NCI-H146 (cell line): ENCODE measurements around the gene FRG2.
"Not testable (repeated sequence)": the region's sequence is repeated elsewhere in the genome, so short reads cannot be mapped to it uniquely, and the experiment has no call there.

Experiments
- DNase-seq: peaks from one replicate; lab custom pipeline; 2025; lab: John Stamatoyannopoulos, UW

Gene FRG2

DNA sequence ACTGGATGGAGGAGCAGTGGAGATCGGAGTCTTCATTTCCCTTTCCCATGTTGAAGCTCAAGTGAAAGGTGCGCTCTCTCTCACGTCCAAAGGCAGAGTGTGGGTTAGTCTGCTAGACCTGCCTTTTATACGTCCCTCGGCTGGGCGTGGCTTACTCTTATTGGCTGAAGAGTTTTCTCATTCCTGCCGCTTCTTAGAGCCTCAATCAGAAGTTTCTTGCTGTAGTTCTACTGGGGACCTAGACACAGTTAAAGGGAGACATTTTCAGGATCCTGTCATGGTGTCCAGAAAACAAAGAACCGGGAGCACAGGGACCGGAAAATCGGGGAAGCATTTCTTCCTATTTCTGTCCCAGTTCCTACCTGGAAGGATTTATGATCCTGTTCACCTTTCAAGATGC lies at the start of gene FRG2:
FRG2 (minus strand) TSS at position 101 of the 400 bp plus-strand sequence; CDS start at position 49, 52 bp downstream.
- DNase-seq, result not testable (repeated sequence)

DNA sequence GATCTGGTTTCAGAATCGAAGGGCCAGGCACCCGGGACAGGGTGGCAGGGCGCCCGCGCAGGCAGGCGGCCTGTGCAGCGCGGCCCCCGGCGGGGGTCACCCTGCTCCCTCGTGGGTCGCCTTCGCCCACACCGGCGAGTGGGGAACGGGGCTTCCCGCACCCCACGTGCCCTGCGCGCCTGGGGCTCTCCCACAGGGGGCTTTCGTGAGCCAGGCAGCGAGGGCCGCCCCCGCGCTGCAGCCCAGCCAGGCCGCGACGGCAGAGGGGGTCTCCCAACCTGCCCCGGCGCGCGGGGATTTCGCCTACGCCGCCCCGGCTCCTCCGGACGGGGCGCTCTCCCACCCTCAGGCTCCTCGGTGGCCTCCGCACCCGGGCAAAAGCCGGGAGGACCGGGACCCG lies 41.3 kb upstream of the FRG2 start:
- not testable (repeated sequence) for DNase-seq

- DNase-seq, result not testable (repeated sequence)
These were observed 37.7 kb upstream of the FRG2 start for GRCh38 chr4:190064805-190065204.

DNA sequence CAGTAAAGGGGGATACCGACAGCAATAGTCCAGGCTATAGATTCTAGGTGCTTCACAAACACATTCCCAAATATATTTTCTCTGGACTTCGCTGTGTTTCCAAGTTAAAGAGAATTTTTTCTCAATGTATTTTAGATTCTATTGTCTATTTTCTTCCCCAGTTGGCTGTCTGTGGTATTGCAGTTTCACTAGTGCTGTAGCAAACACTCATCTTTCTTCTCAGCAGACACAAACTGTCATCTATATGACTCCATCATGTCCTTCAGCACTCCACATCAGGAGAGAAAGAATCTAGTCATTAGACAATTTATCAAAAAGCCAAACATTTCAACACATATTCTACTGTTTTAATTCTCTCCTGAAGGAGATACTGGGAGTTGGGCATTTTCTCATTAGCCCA lies 37.3 kb upstream of the FRG2 start, which contains the start of gene DBET:
DBET (plus strand) TSS at position 161 of the 400 bp plus-strand sequence.
- not testable (repeated sequence) for DNase-seq

- not testable (repeated sequence) for DNase-seq
These were observed 31.9 kb upstream of the FRG2 start for GRCh38 chr4:190058997-190059396.

DNA sequence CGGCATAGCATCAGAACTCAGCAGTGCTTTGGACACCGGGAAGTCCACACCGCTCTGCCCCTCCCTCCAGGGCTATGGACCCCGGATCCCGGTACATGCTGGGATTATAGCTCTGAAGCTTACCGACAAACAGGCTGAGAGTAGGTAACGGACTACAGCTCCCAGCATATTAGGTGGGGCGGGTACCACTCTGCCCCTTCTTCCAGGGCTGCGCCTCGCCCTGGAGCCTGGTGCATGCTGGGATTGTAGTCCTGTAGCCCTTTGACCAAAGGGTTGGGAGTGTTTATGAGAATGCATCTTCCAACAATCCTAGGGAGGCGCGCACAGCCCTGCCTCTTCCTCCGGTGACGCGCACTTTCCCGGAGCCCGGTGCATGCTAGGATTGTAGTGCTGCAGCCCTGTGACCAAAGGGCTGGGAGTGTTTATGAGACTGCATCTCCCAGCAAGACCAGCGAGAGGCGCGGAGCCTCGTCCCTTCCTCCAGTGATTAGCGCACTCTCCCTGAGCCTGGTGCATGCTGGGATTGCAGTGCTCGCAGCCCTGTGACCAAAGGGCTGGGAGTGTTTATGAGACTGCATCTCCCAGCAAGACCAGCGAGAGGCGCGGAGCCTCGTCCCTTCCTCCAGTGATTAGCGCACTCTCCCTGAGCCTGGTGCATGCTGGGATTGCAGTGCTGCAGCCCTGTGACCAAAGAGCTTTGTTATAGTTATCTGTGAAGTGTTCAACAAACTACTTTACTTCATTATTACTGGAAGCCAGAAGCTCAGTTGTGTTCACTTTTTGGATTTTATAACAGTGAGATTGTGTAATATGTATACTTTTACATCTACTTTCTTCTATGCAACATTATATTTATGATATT lies 22.6 kb upstream of the FRG2 start:
- DNase-seq, result not testable (repeated sequence)

GRCh38 chr4:190047627-190048026 lies 20.6 kb upstream of the FRG2 start:
- DNase-seq, result not testable (repeated sequence)

- not testable (repeated sequence) for DNase-seq
These were observed 13.8 kb upstream of the FRG2 start for GRCh38 chr4:190040873-190041272.

DNA sequence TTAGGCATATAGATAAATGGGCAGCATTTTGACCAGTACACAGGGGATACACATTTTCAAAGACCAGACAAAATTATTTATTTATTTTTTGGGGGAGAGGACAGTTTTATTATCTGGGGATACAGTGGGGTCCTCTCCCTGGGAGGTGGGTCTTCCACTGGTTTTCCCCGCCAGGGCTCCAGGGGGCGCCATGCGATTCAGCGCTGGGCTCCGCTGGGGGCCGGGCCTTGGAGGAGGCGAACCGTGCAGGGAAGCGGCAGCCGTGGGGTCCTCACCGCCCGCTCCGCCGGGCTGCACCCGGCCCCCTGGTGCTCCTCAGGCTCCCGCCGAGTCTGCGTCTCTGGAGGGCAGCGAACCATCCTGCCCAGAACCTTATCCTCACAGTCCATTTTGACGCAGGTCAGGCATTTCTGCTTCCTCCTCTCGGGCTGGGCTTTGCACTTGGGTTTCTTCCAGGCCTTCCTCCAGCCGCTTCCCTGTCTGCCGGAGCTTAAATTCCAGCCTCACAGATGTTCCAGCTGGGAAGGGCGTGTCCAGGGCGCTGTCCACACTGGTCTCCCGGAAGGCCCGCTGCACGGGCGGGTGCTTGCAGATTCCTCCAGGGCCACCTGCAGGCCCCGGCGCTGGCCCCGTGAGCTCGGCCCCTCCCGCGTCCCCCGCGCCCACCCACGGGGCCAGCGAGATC lies 10.8 kb upstream of the FRG2 start:
- DNase-seq, result not testable (repeated sequence)

- not testable (repeated sequence) for DNase-seq
These were observed 4.2 kb upstream of the FRG2 start for GRCh38 chr4:190031264-190031663.

DNA sequence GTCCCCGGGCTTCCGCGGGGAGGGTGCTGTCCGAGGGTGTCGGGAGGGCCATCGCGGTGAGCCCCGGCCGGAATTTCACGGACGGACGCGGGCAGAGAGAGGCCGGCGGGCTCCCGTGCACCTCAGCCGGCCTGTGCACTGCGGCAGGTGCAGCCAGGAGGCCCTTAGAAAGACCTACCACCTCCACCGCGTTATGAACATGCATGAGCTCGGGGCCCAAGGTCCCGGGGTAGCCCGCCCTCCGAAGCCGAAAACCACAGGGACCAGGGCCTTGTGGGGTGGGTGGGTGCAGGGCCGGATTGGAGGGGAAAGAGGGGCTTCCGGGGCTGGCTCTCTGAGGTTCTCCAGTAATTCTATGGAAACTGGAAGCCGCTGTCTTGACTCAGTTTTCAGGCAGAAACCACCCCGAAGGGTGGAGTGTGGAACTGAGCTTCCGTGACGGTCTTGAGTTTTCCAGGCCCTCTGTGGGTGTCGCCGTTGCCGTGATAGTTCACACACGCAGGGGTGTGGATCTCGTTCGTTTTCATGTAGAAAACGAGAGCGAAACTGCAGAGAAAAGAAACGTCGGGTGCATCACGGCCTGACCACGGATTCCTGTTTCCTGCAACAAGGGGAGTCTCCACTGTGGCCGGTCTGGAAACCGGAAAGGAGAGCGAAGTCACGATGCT lies 4.3 kb downstream of the FRG2 start:
- DNase-seq, result not testable (repeated sequence)

GRCh38 chr4:190021973-190022372 lies 5.1 kb downstream of the FRG2 start:
- DNase-seq, result not testable (repeated sequence)

DNA sequence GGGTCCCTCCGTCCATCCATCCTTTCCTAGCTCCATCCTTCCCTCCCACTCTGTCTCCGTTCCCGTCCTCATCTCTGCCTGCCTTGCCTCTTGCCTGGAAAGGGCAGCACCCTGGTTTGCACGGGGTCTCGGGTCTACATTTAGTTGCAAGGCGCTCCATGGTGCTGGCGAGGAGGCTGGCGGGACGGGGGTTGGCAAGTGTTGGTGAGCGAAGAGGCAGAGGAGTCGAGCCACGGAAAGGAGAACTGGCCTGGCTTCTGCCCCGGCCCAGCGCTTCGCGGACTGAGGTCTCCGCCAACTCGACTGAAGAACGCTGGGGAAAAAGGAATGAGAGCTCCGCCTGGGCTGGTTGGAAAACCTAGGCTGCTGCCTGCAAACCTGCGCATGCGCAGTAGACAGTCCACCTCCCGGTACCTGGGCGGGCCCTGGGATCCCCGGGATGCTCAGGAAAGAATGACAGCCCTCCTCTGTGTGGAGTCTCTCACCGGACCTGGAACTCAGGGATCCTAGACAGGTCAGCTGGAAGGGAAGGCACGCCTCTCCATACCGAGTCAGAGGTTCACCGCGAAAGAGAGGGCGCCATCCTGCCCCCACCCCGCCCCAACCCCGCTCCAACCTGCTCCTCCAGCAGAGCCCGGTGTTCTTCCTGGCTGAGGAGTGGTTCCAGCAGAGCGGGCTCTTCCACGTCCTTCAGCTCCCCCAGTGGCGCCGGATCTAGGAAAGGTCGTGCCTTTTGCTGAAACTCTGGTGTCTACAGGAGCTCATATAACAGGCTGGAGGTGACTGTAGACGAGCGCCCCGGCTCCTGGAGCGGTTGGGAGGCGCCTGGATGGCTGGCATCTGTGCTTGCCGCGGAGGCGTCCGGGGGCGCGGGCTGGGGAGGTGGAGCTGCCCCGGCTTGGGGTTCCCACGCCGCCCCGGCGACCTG lies 6.0 kb downstream of the FRG2 start:
- no peak for DNase-seq

- not testable (repeated sequence) for DNase-seq
These were observed 7.1 kb downstream of the FRG2 start for GRCh38 chr4:190019859-190020463.

- no peak for DNase-seq
These were observed 7.8 kb downstream of the FRG2 start for GRCh38 chr4:190019023-190019858.

- DNase-seq, result no peak
These were observed 8.7 kb downstream of the FRG2 start for GRCh38 chr4:190018201-190018920.

GRCh38 chr4:190017357-190018200 lies 9.5 kb downstream of the FRG2 start:
- no peak for DNase-seq
